Activated CD4-positive, alpha-beta T cell treated with anti-CD3 and anti-CD28 coated beads, Interleukin-2, amount 10 ng/mL, durations not matched to agents 7 days and 5 days (primary cell): ENCODE measurements around the gene CCDC167. TPM values are rescaled to one million over a fixed set of nuclear protein-coding genes. Genes with fewer than 3 reads are reported as not detected.

Experiments
- CTCF ChIA-PET: fragments of 350-600 bp; sonication (Branson Sonifier 250); formaldehyde crosslinking; loops from one replicate; lab custom pipeline; 2021; ENCODE audit warnings: antibody characterized with exemption; lab: Charles Lee
- POLR2A ChIA-PET: fragments of 350-600 bp; sonication (Branson Sonifier 250); formaldehyde crosslinking; loops from one replicate; lab custom pipeline; 2021; ENCODE audit warnings: antibody characterized with exemption; lab: Charles Lee
- DNase-seq: peaks from one replicate; pipeline ENCODE4 v3.0.0-alpha.2; 2020
- H3K27ac Mint-ChIP-seq: one replicate; pipeline ENCODE4 v1.8.0; 2021; ENCODE audit warnings: mild to moderate bottlenecking, moderate library complexity, mixed read lengths
- H3K27me3 Mint-ChIP-seq: one replicate; pipeline ENCODE4 v1.8.0; 2021; ENCODE audit warnings: mixed read lengths
- H3K36me3 Mint-ChIP-seq: one replicate; pipeline ENCODE4 v1.8.0; 2021; ENCODE audit warnings: low read depth, mixed read lengths
- H3K4me1 Mint-ChIP-seq: one replicate; pipeline ENCODE4 v1.8.0; 2021; ENCODE audit warnings: mixed read lengths
- H3K4me3 Mint-ChIP-seq: one replicate; pipeline ENCODE4 v1.8.0; 2021; ENCODE audit warnings: mild to moderate bottlenecking, moderate library complexity, mixed read lengths
- H3K9me3 Mint-ChIP-seq: one replicate; pipeline ENCODE4 v1.8.0; 2021; ENCODE audit warnings: mixed read lengths
- total RNA-seq, 2 experiments: library from RNA; stranded (reverse); gene quantifications; one replicate each; pipeline ENCODE4 v1.2.3, GENCODE V29; 2021

CCDC167 gene
- total RNA-seq, 2 experiments from 2014 or later = 54.8 to 60.9 TPM

DNA sequence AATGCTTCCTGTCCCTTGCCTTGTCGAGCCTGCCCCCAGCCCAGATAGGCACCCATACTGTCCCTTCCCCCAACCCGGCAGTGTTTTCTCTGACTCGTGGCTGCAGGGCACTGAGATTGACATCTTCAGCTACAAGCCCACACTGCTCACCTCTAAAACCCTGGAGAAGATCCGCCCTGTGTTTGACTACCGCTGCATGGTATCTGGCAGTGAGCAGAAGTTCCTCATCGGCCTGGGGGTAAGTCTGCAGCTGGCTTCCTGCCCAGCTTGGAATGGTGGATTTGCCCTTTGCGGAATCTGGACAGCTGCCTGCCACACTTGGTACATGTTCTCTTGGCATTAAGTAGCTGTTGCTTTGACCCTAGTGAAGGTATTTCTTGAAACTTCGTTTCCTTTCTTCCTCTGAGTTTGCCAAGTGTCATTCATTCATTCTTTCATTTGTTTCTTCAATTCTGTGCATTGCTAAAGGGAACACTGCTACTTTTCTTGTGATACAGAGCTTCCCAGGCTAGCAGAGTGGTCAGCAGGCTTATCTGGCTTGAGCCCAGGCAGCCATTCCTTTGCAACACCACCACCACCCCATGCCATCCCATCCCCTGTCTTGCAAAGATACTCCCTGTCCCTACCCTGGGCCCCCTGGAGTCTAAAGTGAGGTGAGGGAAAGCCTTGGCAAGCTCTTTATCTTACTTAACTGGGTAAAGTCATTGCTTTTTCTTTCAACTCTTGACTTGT, 26.2 kb downstream of the CCDC167 start:
- no peak for DNase-seq
- Mint-ChIP-seq H3K27me3 (no peaks in the 10 kb centered on the region), H3K9me3 (no peaks in the 10 kb centered on the region), H3K4me1 (no peaks in the 10 kb centered on the region), H3K4me3 (no peak overlapping the region), H3K36me3 (peaks cover 67% of the 10 kb centered on the region), H3K27ac (no peak overlapping the region)
- CTCF ChIA-PET = interaction anchor here (1.0 to 1.9 kb wide), 6 partner anchors 11 to 218 kb away, joined by 3 to 5 read pairs (median 3); no protein-coding TSS in a partner anchor
- POLR2A ChIA-PET = no interaction called here

DNA sequence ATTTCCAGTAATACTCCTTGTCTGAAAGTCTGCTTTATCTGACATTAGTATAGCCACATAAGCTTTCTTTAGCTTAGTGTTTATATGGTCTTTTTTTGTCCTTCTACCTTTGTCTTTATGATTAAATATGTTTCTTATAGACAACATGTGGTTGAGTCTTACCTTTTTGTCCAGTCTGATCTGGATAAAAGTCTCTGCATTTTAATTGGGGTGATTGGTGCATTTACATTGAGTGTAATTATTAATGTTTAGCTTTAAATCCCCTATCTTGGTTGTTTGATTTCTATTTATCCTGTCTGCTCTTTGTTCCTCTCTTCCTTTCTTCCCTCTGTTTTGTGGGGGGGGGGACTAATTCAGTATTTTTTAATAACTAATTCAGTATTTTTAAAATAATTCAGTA, 32.0 kb downstream of the CCDC167 start:
- Mint-ChIP-seq H3K4me3 (no peak overlapping the region), H3K4me1 (no peaks in the 10 kb centered on the region), H3K27me3 (no peaks in the 10 kb centered on the region), H3K36me3 (peaks cover 61% of the 10 kb centered on the region), H3K27ac (no peak overlapping the region), H3K9me3 (peaks cover 5% of the 10 kb centered on the region)
- no peak for DNase-seq
- ChIA-PET POLR2A (no interaction called here), CTCF (interaction anchor here (0.7 kb wide), 1 partner anchor 29 kb away, joined by 4 read pairs; no protein-coding TSS in a partner anchor)

DNA sequence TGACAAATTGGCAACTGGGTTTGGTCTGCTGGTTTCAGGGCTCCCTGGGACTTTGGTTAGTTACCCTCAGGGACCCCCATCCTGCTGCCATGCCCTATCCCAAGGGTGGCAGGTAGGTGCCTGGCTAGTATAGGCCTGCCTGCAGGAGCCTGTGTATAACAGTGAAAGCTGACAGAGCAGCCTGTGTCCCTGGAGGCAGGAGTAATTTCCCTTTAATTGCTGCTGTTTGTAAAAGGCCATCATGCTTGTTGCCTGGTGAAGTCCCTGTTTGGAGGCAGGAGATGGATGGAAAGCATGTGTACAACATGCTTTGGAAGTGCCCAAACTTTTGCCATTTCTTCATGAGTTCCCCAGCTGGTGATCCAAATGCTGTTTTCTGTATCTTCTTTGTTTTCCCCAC, 36.6 kb downstream of the CCDC167 start:
- H3K27ac Mint-ChIP-seq = no peak overlapping the region
- ChIA-PET POLR2A (no interaction called here), CTCF (no interaction called here)
- H3K27me3 Mint-ChIP-seq = no peaks in the 10 kb centered on the region
- peaks cover 5% of the 10 kb centered on the region for H3K9me3 Mint-ChIP-seq
- DNase-seq = no peak
- peaks cover 77% of the 10 kb centered on the region for H3K36me3 Mint-ChIP-seq
- H3K4me3 Mint-ChIP-seq = no peak overlapping the region
- no peaks in the 10 kb centered on the region for H3K4me1 Mint-ChIP-seq

DNA sequence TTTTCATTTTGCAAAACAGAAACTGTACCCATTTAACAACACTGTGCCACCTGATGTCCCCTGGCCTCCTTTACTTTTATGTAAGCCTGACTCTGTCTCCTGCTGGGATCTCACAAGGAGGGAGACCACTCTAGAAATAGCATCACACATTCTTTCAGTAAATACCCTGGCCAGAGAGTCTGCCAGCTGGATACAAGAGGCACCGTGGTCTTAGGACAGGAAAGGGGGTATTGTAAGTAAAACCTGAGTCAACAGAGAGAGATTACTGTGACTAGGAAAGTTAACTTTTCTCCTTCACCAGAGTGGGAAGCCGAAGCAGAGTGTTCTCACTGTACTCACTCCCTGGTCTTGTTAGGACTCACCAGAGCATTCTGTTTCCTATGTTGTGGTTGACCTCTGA, 38.9 kb downstream of the CCDC167 start:
- CTCF ChIA-PET = interaction anchor here (1.0 to 1.5 kb wide), 2 partner anchors 10 to 16 kb away, joined by 3 to 5 read pairs; no protein-coding TSS in a partner anchor
- H3K4me3 Mint-ChIP-seq = no peak overlapping the region
- H3K27me3 Mint-ChIP-seq = no peaks in the 10 kb centered on the region
- H3K36me3 Mint-ChIP-seq = peaks cover 77% of the 10 kb centered on the region
- no peak overlapping the region for H3K27ac Mint-ChIP-seq
- no peaks in the 10 kb centered on the region for H3K4me1 Mint-ChIP-seq
- H3K9me3 Mint-ChIP-seq = no peaks in the 10 kb centered on the region
- DNase-seq = no peak
- POLR2A ChIA-PET = no interaction called here

DNA sequence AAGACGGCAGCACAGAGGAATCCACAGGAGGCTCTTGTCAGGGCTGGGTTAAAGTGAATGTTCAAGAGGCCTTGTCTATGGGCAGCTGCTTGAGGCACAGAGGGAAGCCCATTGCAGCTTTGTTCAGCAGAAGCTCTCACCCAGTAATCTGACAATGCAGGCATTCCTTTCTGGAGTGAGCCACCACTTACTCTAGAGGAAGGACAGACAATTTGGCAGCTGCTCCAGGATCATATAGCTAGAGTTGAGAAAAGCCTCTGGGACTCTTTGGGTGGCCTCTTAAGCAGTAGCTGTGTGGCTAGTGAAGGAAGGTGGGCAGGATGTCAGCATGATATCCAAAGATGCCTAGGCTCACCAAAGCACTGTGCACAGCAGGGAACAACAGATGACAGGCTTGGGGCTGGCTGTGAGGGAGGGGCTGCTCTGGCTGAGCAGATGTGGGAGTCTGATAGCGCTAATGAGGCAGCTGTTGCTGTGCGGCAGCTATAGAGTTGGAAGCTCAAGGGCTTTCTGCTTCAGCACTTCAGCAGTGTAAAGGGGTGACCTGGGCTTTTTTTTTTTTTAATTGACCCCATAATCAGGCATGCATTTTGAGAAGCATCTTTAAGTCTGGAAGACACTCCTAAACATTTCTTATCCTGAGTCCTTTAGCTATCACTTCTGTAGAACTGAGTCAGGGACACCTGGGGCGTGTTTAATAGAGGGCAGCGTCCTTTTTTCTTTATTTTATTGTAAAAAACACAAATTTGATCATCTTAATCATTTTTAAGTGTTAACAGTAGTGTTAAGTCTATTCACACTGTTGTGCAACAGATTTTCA, 39.5 kb downstream of the CCDC167 start:
- ChIA-PET POLR2A (no interaction called here), CTCF (interaction anchor here (0.5 to 1.5 kb wide), 7 partner anchors 10 to 563 kb away, joined by 3 to 5 read pairs (median 4); no protein-coding TSS in a partner anchor)
- Mint-ChIP-seq H3K9me3 (no peaks in the 10 kb centered on the region), H3K4me3 (no peak overlapping the region), H3K4me1 (no peaks in the 10 kb centered on the region), H3K27me3 (no peaks in the 10 kb centered on the region), H3K27ac (no peak overlapping the region), H3K36me3 (peaks cover 77% of the 10 kb centered on the region)
- no peak for DNase-seq

DNA sequence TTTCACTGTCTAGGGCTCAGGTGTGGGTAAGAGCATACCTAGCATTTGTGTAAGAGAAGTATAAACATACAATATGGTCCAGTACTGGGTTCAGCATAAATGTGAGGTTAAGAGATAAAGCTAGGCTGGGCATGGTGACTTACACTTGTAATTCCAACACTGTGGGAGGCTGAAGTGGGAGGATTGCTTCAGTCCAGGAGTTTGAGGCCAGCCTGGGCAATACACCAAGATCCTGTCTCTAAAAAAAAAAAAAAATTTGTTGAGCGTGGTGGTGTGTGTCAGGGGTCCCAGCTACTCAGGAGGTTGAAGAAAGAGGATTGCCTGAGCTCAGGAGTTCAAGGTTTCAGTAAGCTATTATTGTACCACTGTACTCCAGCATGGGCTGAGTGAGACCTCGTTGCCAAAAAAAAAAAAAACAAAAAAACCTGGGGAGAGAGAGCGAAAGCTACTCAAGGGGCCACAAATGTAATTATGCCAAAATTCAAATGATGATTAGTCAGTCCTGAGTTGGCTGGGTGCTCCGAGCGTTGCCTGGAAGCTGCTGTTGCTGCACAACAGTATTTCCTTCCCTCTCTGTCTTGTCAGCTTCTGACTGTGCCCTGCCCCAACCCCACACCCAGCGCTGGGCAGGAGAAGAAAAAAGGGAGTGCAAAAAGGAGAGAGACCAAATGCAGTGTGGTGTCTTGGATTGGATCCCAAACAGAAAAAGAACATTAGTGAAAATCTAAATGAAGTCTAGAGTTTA, 42.7 kb downstream of the CCDC167 start:
- CTCF ChIA-PET = interaction anchor here (1.6 kb wide), 1 partner anchor 17 kb away, joined by 5 read pairs; no protein-coding TSS in a partner anchor
- no peak for DNase-seq
- Mint-ChIP-seq H3K9me3 (no peaks in the 10 kb centered on the region), H3K4me1 (no peaks in the 10 kb centered on the region), H3K27ac (no peak overlapping the region), H3K4me3 (no peak overlapping the region), H3K27me3 (no peaks in the 10 kb centered on the region), H3K36me3 (peaks cover 79% of the 10 kb centered on the region)
- POLR2A ChIA-PET = no interaction called here

DNA sequence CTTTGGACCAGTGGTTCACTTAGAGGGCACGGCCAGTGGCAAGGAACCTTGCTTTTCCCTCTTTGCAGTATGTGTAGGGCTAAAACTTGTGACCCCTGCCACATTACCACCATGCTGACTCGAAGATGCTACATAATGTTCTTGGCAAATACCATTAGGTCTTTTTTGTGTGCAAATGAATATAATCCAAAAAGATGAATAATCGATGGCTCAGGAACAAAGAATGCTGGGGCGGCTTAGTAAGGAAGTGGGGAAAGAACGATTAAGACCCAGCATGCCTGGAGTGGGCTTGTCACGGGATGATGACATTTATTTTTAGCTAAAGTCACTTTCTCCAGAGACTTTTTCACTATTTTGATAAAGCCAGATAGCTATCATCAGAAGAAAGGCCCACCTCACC, 43.6 kb downstream of the CCDC167 start:
- CTCF ChIA-PET = interaction anchor here (1.6 kb wide), 1 partner anchor 18 kb away, joined by 5 read pairs; no protein-coding TSS in a partner anchor
- Mint-ChIP-seq H3K27me3 (no peaks in the 10 kb centered on the region), H3K9me3 (no peaks in the 10 kb centered on the region), H3K4me3 (no peak overlapping the region), H3K4me1 (no peaks in the 10 kb centered on the region), H3K27ac (no peak overlapping the region), H3K36me3 (peaks cover 79% of the 10 kb centered on the region)
- no peak for DNase-seq
- POLR2A ChIA-PET = no interaction called here

DNA sequence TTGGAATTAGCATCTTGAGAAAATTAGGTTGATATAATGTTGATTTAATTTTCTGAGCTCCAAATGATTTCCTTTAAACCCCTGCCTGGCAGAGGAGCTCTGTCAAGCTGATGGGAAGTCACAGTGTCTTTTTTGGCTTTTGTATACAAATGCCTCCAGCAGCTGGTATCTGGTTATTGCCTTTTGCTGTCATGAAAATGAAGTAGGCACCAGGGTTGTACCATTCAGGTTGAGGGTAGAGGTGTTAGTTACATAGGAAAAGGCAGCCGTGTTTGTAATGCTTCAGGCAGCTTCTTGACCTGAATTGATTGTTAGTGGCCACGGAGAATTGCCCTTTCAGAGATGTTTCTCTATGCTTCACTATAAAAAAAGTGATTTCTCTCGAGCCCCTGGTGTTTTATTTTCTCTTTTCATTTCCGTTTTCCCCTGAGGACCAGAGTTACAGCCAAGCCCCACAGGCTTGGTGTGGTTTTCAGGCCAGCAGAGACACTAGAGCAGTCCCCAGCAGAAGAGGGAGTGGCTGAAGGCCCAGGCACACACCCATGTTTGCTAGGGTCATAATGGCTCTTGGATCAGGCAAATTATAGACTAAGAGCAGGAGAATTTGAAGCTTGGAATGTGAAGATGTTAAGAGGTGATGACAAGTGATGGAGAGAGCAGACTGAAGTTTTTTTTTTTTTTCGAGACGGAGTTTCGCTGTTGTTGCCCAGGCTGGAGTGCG, 45.1 kb downstream of the CCDC167 start:
- ChIA-PET POLR2A (interaction anchor here (0.6 kb wide), 1 partner anchor 120 kb away, joined by 3 read pairs; no protein-coding TSS in a partner anchor), CTCF (interaction anchor here (0.6 to 1.2 kb wide), 4 partner anchors 11 to 337 kb away, joined by 3 to 5 read pairs (median 4); no protein-coding TSS in a partner anchor)
- no peak overlapping the region for H3K27ac Mint-ChIP-seq
- no peaks in the 10 kb centered on the region for H3K27me3 Mint-ChIP-seq
- no peak for DNase-seq
- H3K4me1 Mint-ChIP-seq = no peaks in the 10 kb centered on the region
- no peak overlapping the region for H3K4me3 Mint-ChIP-seq
- peaks cover 78% of the 10 kb centered on the region for H3K36me3 Mint-ChIP-seq
- H3K9me3 Mint-ChIP-seq = no peaks in the 10 kb centered on the region

DNA sequence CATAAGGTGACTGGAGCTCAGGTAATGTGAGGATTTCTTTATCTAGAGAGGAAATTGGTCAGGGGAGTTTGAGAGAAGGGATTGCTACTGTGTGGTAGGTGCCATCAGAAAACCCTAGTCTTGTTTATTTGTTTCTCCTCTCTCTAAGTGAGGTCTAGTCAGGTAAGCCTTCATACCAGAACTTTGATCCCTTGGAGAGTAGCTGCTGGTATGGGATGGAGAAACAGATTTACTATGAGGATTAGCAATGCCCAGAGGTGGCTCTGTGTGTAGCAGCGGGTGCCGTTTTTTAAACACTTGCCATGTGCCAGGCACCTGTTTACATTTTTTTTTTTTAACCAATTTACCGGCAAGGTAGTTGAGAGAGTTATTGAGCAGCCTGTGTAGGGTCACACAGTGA, 47.2 kb downstream of the CCDC167 start:
- H3K27ac Mint-ChIP-seq = peak overlapping the region; percentile 77
- H3K4me1 Mint-ChIP-seq = no peaks in the 10 kb centered on the region
- DNase-seq = no peak
- CTCF ChIA-PET = interaction anchor here (0.8 kb wide), 1 partner anchor 19 kb away, joined by 3 read pairs; no protein-coding TSS in a partner anchor
- H3K4me3 Mint-ChIP-seq = no peak overlapping the region
- no peaks in the 10 kb centered on the region for H3K27me3 Mint-ChIP-seq
- no peaks in the 10 kb centered on the region for H3K9me3 Mint-ChIP-seq
- POLR2A ChIA-PET = no interaction called here
- peaks cover 69% of the 10 kb centered on the region for H3K36me3 Mint-ChIP-seq

DNA sequence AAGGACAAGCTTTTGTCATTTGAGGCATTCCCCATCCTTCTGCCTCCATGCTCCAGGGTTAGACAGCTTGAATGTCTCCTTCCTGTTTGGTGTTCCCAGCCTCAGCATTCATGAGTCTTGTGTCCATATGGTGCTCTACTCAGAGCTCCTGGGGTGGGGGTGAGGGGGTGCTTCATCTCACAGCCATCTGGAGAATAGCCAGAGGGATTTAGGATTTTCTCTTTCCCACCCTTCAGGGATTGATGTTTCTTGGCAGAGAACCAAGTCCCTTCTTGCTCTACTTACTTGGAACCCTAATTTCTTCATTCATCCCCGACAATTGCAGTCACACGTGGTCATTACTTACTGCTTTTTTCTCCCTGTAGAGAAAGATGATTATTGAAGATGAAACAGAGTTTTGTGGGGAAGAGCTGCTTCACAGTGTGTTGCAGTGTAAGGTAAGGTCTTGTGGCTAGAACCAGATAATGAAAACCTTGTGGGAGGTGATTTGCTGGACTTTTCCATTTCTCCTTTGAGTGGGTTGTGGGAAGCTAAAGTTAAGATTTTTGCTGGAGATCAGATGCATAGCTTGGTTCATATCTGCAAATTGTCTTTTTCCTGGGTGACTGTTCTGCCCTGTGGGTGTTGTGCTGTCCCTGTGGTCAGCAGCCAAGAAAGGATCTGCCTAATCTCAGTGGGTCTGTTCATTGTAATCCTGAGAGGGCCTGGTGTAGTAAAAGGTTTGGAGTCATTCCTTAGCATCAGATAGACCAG, 48.1 kb downstream of the CCDC167 start:
- Mint-ChIP-seq H3K9me3 (no peaks in the 10 kb centered on the region), H3K27ac (no peak overlapping the region), H3K4me1 (no peaks in the 10 kb centered on the region), H3K36me3 (peaks cover 68% of the 10 kb centered on the region), H3K4me3 (no peak overlapping the region), H3K27me3 (no peaks in the 10 kb centered on the region)
- DNase-seq = no peak
- CTCF ChIA-PET = interaction anchor here (0.6 kb wide), 2 partner anchors 17 to 394 kb away, joined by 3 read pairs; no protein-coding TSS in a partner anchor
- POLR2A ChIA-PET = interaction anchor here (0.6 kb wide), 1 partner anchor 17 kb away, joined by 6 read pairs; no protein-coding TSS in a partner anchor

DNA sequence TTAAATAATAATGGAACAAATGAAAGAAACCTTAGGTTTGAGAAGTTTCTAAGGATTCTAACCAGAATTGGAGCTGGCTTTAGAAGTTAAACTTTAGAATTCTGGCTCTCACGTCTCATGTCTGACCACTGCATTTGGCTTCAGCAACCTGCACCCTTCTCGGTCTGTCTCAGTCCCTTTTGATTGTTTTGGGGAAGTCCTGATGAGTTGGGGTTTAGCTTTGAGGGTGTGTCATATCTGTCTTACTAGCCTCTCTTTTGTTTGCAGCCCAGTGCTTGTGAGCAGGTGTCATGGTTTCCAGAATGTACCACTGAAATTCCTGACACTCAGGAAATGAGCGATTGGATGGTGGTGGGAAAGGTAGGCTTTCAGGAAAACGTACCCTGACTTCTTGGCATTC, 49.7 kb downstream of the CCDC167 start:
- H3K36me3 Mint-ChIP-seq = peaks cover 68% of the 10 kb centered on the region
- ChIA-PET POLR2A (no interaction called here), CTCF (no interaction called here)
- H3K4me1 Mint-ChIP-seq = peaks cover 2% of the 10 kb centered on the region
- no peaks in the 10 kb centered on the region for H3K27me3 Mint-ChIP-seq
- DNase-seq = no peak
- H3K9me3 Mint-ChIP-seq = no peaks in the 10 kb centered on the region
- H3K4me3 Mint-ChIP-seq = no peak overlapping the region
- H3K27ac Mint-ChIP-seq = no peak overlapping the region
